GM20431 (cell line): ENCODE measurements around the gene DLX5.

Experiments
- in situ Hi-C: fragments of 300-500 bp; cut with MseI, MboI; formaldehyde crosslinking; loops from one replicate; pipeline ENCODE4 v1.15.0; 2020; ENCODE audit warnings: low sequenced_read_pairs; ENCODE audit not compliant: unreplicated experiment

The DLX5 gene

GRCh38 chr7:96993094-96993865 lies 31.4 kb downstream of the DLX5 start:
- in situ Hi-C loops: no loop called here

DNA sequence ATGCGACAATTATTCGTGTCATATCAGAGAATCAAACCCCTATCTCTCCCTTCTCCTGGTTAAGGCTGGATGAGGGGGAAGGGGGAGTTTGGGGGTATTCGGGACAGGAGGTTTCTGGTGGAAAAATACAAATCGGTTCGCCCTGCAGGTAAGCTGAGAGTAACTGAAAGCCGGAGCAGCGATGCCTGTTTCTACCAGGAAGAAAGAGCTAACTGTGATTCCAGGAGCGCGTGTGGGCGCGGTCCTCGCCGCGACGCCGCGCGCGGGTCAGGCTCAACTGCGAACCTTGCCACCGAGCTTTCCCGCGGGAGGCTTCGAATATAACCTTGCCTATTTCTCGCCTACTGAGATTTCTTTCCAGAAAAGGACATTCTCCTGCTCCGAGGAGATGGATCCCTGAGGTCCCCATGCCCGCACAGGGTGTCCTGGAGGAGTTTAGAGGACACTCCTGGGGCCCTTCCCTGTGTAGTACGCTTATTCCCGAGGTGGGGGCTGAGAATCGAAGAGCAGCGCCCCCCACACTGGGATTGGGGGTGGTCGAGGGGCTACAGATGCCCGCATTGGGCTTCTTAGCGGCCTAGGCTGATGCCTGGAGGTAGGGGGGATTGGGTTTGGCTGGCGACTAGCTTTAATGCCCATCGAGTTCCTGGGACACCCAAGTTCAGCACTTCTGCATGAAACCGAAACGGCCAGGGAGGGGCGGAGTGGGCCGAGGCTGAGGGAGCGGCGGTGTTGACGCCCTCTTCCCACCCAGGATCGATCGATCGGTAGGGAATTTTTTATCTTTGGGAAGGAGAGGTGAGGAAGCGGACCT lies 32.2 kb downstream of the DLX5 start:
- in situ Hi-C loops: no loop called here

- in situ Hi-C loops: no loop called here
These were observed 33.0 kb downstream of the DLX5 start for GRCh38 chr7:96991546-96992191.

GRCh38 chr7:96989859-96990317 lies 34.7 kb downstream of the DLX5 start:
- in situ Hi-C loops: no loop called here

DNA sequence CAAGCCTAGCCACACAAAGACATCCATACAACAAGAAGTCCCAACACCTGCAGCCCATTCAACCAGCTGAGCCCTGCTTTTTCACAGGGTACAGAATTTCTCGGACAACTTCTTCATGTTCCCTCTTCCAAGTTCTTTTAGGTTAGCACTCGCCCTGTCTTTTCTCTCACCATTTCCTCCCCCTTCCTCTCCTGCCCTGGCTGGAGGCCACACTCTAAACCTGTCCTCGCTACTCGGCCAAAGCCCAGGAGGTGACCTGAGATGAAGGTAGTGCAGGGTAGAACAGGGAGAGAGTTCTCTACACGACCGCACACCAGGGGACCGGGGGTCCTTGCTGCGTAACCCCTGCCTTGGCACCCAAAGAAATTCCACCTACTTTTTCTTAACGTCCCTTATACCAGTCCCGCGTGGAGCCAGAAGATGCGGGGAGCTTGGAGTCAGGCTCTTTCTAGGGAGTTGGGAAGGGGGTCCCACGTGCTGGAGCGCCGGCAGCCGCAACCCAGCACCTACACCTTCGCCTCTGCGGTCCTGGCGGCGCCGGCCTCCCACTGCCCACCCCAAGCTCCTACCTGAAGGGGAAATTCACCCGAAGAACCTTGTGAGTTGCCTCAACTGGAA lies 35.3 kb downstream of the DLX5 start:
- in situ Hi-C loops: no loop called here

- in situ Hi-C loops: no loop called here
These were observed 36.9 kb downstream of the DLX5 start for GRCh38 chr7:96987719-96988118.

GRCh38 chr7:96986901-96987300 lies 37.7 kb downstream of the DLX5 start:
- in situ Hi-C loops: no loop called here

GRCh38 chr7:96985992-96986391 lies 38.6 kb downstream of the DLX5 start:
- in situ Hi-C loops: no loop called here

- in situ Hi-C loops: no loop called here
These were observed 42.0 kb downstream of the DLX5 start for GRCh38 chr7:96982586-96982985.

DNA sequence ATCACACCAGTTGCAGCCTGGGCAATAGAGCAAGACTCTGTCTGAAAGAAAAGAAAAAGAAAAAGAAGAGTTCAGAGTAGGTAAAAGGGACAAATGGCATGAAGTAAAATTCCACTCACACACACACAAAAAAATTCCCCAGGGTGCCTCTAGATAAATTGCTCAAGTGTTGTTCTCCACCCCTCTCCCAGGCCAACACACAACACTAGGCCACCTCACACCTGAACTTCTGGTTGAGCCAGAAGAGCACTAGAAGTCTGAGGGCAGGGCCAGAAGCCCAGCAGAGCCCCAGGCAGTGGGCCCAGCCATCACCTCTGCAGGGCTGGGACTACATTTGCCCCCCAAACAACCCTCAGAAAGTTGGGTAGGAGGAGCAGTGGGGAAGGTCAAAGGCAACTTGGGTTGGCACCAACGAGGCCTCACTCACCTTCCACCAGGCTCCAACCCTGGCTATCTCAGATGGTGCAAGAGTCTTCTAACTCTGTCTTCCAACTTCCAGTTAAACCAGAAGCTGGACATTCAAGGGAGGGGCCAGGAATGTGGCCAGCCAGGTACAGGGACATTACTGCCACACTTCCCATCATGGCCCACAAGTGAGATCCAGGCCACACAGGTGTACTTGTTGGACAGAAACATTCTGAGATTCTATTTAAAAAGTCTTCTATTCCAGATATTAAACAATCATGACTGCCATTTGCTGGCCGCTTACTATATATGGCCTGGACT lies 44.9 kb downstream of the DLX5 start:
- in situ Hi-C loops: no loop called here

DNA sequence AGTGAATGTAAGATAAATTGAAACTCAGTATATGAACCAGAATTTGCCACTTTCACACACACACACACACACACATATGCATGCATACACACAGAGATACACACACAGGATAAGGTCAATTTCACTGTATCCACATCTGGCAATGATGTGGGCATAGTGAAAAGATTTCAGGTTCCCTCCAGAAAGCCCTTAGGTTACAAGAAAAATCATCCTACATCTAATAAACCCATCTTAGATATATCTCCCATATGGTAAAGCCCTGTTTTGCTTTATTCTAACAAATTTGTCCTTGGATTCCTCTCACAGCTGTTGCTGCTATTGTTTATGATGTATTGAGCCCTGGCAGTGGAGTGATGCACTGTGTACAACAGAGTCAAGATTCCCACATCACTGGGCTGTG lies 47.2 kb downstream of the DLX5 start:
- in situ Hi-C loops: no loop called here

DNA sequence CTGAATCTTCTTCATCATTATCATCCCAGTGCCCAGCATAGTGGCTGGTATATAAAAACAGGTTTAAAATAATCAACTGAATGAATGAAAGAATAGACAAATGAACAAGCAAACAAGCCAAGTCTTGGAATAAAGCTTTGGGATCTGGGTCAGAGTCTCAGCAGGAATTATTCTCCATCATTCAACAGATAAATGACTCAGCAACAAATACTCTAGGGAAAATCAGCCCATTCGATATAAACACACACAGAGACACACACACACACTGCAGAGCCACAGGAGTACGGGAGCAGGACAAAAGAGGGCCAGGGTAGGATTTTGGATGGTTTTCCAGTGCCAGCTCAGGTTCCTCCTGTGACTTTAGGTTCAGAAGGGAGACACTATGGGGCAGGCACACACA lies 48.5 kb downstream of the DLX5 start:
- in situ Hi-C loops: no loop called here

- in situ Hi-C loops: no loop called here
These were observed 50.6 kb downstream of the DLX5 start for GRCh38 chr7:96973986-96974385.

- in situ Hi-C loops: no loop called here
These were observed 53.9 kb downstream of the DLX5 start for GRCh38 chr7:96970739-96971138.
